GM12865 (cell line): Measurements from ENCODE around the gene ZCCHC17.

Experiments
- DNase-seq: peaks from one replicate; pipeline ENCODE4 v3.0.0; 2010; ENCODE audit warnings: low read depth
- H3K4me3 ChIP-seq: 2 replicates; pipeline ENCODE4 v1.5.1; 2011; ENCODE audit warnings: mild to moderate bottlenecking, low read depth, low read length, control low read depth
- CTCF ChIP-seq: IDR thresholded peaks from 2 replicates; pipeline ENCODE4 v1.5.1; 2011; ENCODE audit warnings: low read length, control low read depth, low read depth, inconsistent platforms; ENCODE audit not compliant: insufficient read depth; ENCODE audit errors: missing control alignments

Gene ZCCHC17

GRCh38 chr1:31368611-31369107 is 71.8 kb downstream of the ZCCHC17 start:
- no peak for DNase-seq
- no peak for TF ChIP-seq CTCF
- no peak overlapping the region for H3K4me3 ChIP-seq

GRCh38 chr1:31370021-31370420 is 73.2 kb downstream of the ZCCHC17 start:
- no peak for DNase-seq
- no peak for TF ChIP-seq CTCF
- H3K4me3 ChIP-seq: no peak overlapping the region

- TF ChIP-seq CTCF: no peak
- no peak for DNase-seq
- H3K4me3 ChIP-seq: no peak overlapping the region
Observed at GRCh38 chr1:31370565-31370964, 73.7 kb downstream of the ZCCHC17 start.

- no peak for TF ChIP-seq CTCF
- DNase-seq: no peak
- no peak overlapping the region for H3K4me3 ChIP-seq
Observed at GRCh38 chr1:31371121-31371959, 74.5 kb downstream of the ZCCHC17 start.

- H3K4me3 ChIP-seq: no peak overlapping the region
- TF ChIP-seq CTCF: no peak
- no peak for DNase-seq
Observed at GRCh38 chr1:31372051-31372450, 75.2 kb downstream of the ZCCHC17 start.

GRCh38 chr1:31372751-31373055 is 75.9 kb downstream of the ZCCHC17 start:
- no peak overlapping the region for H3K4me3 ChIP-seq
- DNase-seq: no peak
- TF ChIP-seq CTCF: no peak
